ENCODE data around the gene ELOVL1.

- TF ChIP-seq CTCF (conservative IDR thresholded peaks at IDR 0.05; ENCODE audit: low read depth, low read length) (no peak), EZH2 (IDR thresholded peaks at IDR 0.05; ENCODE audit: borderline replicate concordance, low read depth, low read length, poor library complexity, severe bottlenecking) (no peak)
Measured at GRCh38 chr1:43352351-43352705, 15.5 kb downstream of the ELOVL1 start.

All from A673 (cell line).